Neural progenitor cell (in vitro differentiated cells): ENCODE results near the gene RAB11FIP3. TPM values are rescaled to one million over a fixed set of nuclear protein-coding genes. Genes with fewer than 3 reads are reported as not detected.
A peak's percentile ranks its signal among the peaks of the same experiment; 100 is the strongest.

Experiments used
- DNase-seq: peaks from one replicate; pipeline ENCODE4 v3.0.0-alpha.2; 2016; ENCODE audit warnings: low spot score
- H2AFZ ChIP-seq: fragments of 200-600 bp; sonication (generic); replicated peaks from 2 replicates; pipeline ENCODE4 v1.6.1; 2016; ENCODE audit warnings: antibody characterized with exemption
- H3F3A ChIP-seq: fragments of 200-600 bp; sonication (generic); 2 replicates; pipeline ENCODE4 v1.6.1; 2016; ENCODE audit warnings: antibody characterized with exemption, low read depth
- H3K27ac ChIP-seq: fragments of 200-600 bp; sonication (generic); 2 replicates; pipeline ENCODE4 v1.5.1; 2016; ENCODE audit warnings: mild to moderate bottlenecking
- H3K27me3 ChIP-seq: fragments of 200-600 bp; sonication (generic); 2 replicates; pipeline ENCODE4 v1.6.1; 2016; ENCODE audit warnings: mild to moderate bottlenecking, moderate library complexity
- H3K36me3 ChIP-seq: fragments of 200-600 bp; sonication (generic); 2 replicates; pipeline ENCODE4 v1.5.1; 2016
- H3K4me1 ChIP-seq: fragments of 200-600 bp; sonication (generic); 2 replicates; pipeline ENCODE4 v1.6.1; 2016; ENCODE audit warnings: mixed run types
- H3K4me2 ChIP-seq: fragments of 200-600 bp; sonication (generic); 2 replicates; pipeline ENCODE4 v1.6.1; 2016
- H3K4me3 ChIP-seq: fragments of 200-600 bp; sonication (generic); 2 replicates; pipeline ENCODE4 v1.5.1; 2016
- H3K79me2 ChIP-seq: fragments of 200-600 bp; sonication (generic); 2 replicates; pipeline ENCODE4 v1.6.1; 2016; ENCODE audit warnings: low read depth
- H3K9ac ChIP-seq: fragments of 200-600 bp; sonication (generic); 2 replicates; pipeline ENCODE4 v1.6.1; 2016
- H3K9me3 ChIP-seq: fragments of 200-600 bp; sonication (generic); 2 replicates; pipeline ENCODE4 v1.5.1; 2016; ENCODE audit warnings: low read depth
- H4K20me1 ChIP-seq: fragments of 200-600 bp; sonication (generic); 2 replicates; pipeline ENCODE4 v1.6.1; 2016; ENCODE audit warnings: low read depth
- H3K27ac Mint-ChIP-seq: 3 replicates; pipeline ENCODE4 v1.8.0; 2021; ENCODE audit warnings: mixed read lengths
- H3K27me3 Mint-ChIP-seq: 2 replicates; pipeline ENCODE4 v1.8.0; 2022; ENCODE audit warnings: low read depth, mild to moderate bottlenecking, inconsistent platforms, moderate library complexity, mixed read lengths; ENCODE audit not compliant: insufficient read depth
- H3K36me3 Mint-ChIP-seq: 3 replicates; pipeline ENCODE4 v1.8.0; 2021; ENCODE audit warnings: mixed read lengths
- H3K4me1 Mint-ChIP-seq: 3 replicates; pipeline ENCODE4 v1.8.0; 2021; ENCODE audit warnings: mixed read lengths
- H3K4me3 Mint-ChIP-seq: 3 replicates; pipeline ENCODE4 v1.8.0; 2021; ENCODE audit warnings: mild to moderate bottlenecking, moderate library complexity, mixed read lengths
- H3K9me3 Mint-ChIP-seq: 3 replicates; pipeline ENCODE4 v1.8.0; 2020; ENCODE audit warnings: mixed read lengths
- EZH2 ChIP-seq: fragments of 200-600 bp; sonication (generic); IDR thresholded peaks from 2 replicates; pipeline ENCODE4 v1.6.1; 2017; ENCODE audit warnings: antibody characterized with exemption, mild to moderate bottlenecking, moderate library complexity
- EZH2phosphoT487 ChIP-seq: fragments of 200-600 bp; sonication (generic); IDR thresholded peaks from 2 replicates; pipeline ENCODE4 v1.6.1; 2017; ENCODE audit warnings: antibody characterized with exemption
- total RNA-seq: library from RNA; depleted of rRNA; stranded (reverse); fragments of >200 nt; gene quantifications from 2 replicates; pipeline ENCODE4 v1.2.3, GENCODE V29; 2015; ENCODE audit warnings: low replicate concordance
- TF ChIP-seq, protein P1 (sequence below): fragments of 200-600 bp; sonication (generic); IDR thresholded peaks from 2 replicates; pipeline ENCODE4 v1.5.1; 2017; ENCODE audit warnings: antibody characterized with exemption, mild to moderate bottlenecking

RAB11FIP3 gene
- total RNA-seq, 1 donor from 2014 or later = 15.5 TPM

DNA sequence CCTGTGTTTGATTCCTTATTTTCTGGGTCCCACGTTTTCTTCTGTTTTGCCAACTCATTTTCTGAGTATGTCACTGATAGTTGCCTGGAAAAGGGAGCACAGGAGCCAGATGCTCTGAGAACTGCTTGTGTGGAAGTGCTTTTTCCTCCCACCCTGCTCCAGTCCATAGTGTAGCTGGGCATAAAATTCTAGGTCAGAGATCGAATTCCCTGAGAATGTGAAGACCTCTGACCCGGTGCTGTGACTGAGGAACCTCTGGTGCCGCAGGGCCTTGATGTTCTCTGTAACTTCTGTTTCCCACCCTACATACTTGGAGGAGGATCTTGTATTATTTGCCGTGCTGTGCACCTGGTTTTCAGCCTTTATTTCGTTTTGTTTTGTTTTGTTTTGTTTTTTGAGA is 82.5 kb downstream of the RAB11FIP3 start:
- H3K79me2 ChIP-seq = no peaks in the 10 kb centered on the region
- H3K4me3 Mint-ChIP-seq = no peak overlapping the region
- H3K4me1 ChIP-seq = no peaks in the 10 kb centered on the region
- no peak overlapping the region for H3K9ac ChIP-seq
- H3K27me3 ChIP-seq = no peaks in the 10 kb centered on the region
- H2AFZ ChIP-seq = no peak overlapping the region
- no peak for DNase-seq
- no peaks in the 10 kb centered on the region for H3K9me3 ChIP-seq
- peaks cover 3% of the 10 kb centered on the region for H3F3A ChIP-seq
- H3K4me2 ChIP-seq = no peak overlapping the region
- peak overlapping the region; percentile 39 for H3K27ac Mint-ChIP-seq
- no peaks in the 10 kb centered on the region for H4K20me1 ChIP-seq
- H3K4me1 Mint-ChIP-seq = no peaks in the 10 kb centered on the region
- TF ChIP-seq, protein P1, sequence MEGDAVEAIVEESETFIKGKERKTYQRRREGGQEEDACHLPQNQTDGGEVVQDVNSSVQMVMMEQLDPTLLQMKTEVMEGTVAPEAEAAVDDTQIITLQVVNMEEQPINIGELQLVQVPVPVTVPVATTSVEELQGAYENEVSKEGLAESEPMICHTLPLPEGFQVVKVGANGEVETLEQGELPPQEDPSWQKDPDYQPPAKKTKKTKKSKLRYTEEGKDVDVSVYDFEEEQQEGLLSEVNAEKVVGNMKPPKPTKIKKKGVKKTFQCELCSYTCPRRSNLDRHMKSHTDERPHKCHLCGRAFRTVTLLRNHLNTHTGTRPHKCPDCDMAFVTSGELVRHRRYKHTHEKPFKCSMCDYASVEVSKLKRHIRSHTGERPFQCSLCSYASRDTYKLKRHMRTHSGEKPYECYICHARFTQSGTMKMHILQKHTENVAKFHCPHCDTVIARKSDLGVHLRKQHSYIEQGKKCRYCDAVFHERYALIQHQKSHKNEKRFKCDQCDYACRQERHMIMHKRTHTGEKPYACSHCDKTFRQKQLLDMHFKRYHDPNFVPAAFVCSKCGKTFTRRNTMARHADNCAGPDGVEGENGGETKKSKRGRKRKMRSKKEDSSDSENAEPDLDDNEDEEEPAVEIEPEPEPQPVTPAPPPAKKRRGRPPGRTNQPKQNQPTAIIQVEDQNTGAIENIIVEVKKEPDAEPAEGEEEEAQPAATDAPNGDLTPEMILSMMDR = no peak
- no peak for TF ChIP-seq EZH2
- TF ChIP-seq EZH2phosphoT487 = no peak
- no peak overlapping the region for H3K4me3 ChIP-seq
- peaks cover 8% of the 10 kb centered on the region for H3K36me3 Mint-ChIP-seq
- no peaks in the 10 kb centered on the region for H3K27me3 Mint-ChIP-seq
- no peaks in the 10 kb centered on the region for H3K36me3 ChIP-seq
- no peak overlapping the region for H3K27ac ChIP-seq
- H3K9me3 Mint-ChIP-seq = no peaks in the 10 kb centered on the region

DNA sequence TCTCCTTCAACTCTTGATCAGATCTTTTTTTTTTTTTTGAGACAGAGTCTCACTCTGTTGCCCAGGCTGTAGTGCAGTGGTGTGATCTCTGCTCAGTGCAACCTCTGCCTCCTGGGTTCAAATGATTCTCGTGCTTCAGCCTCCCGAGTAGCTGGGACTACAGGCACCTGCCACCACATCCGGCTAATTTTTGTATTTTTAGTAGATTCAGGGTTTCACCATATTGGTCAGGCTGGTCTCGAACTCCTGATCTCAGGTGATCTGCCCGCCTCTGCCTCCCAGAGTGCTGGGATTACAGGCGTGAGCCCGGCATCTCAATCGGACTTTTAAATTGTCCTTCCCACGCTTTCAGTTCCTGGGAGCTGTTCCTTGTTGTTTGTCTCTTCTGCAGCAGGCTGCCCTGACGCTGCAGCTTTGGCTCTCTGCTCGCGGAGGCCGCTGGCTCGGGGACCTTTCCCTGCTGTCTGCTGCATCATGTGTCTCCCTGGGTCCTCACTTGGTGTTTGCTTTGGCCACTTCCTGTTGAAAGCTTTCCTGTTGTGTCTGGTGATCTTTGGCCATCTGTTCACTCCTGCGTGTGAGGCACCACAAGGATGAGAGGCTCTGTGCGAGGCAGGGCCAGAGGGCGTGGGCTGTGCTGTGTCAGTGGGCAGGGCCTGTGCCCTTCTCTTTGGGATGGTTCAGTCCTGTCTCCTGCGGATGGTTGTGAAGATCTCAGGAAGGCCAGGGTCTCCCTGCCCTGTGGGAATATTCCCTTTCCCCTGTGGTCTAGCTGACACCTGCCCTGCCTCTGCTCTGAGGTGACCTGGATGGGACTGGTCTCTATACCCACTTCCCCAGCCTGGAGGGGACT is 83.7 kb downstream of the RAB11FIP3 start:
- Histone ChIP-seq H3K27ac (no peak overlapping the region), H4K20me1 (no peaks in the 10 kb centered on the region), H3K4me2 (no peak overlapping the region), H3F3A (no peaks in the 10 kb centered on the region), H3K4me3 (no peak overlapping the region), H3K4me1 (no peaks in the 10 kb centered on the region), H3K9ac (no peak overlapping the region), H3K79me2 (no peaks in the 10 kb centered on the region), H2AFZ (no peak overlapping the region), H3K9me3 (no peaks in the 10 kb centered on the region), H3K27me3 (no peaks in the 10 kb centered on the region), H3K36me3 (no peaks in the 10 kb centered on the region)
- DNase-seq = no peak
- peaks cover 8% of the 10 kb centered on the region for H3K36me3 Mint-ChIP-seq
- TF ChIP-seq EZH2phosphoT487 (no peak), EZH2 (no peak)
- TF ChIP-seq, protein P1 = no peak
- peak overlapping the region; percentile 72 for H3K27ac Mint-ChIP-seq
- no peaks in the 10 kb centered on the region for H3K4me1 Mint-ChIP-seq
- no peaks in the 10 kb centered on the region for H3K9me3 Mint-ChIP-seq
- H3K4me3 Mint-ChIP-seq = no peak overlapping the region
- no peaks in the 10 kb centered on the region for H3K27me3 Mint-ChIP-seq

DNA sequence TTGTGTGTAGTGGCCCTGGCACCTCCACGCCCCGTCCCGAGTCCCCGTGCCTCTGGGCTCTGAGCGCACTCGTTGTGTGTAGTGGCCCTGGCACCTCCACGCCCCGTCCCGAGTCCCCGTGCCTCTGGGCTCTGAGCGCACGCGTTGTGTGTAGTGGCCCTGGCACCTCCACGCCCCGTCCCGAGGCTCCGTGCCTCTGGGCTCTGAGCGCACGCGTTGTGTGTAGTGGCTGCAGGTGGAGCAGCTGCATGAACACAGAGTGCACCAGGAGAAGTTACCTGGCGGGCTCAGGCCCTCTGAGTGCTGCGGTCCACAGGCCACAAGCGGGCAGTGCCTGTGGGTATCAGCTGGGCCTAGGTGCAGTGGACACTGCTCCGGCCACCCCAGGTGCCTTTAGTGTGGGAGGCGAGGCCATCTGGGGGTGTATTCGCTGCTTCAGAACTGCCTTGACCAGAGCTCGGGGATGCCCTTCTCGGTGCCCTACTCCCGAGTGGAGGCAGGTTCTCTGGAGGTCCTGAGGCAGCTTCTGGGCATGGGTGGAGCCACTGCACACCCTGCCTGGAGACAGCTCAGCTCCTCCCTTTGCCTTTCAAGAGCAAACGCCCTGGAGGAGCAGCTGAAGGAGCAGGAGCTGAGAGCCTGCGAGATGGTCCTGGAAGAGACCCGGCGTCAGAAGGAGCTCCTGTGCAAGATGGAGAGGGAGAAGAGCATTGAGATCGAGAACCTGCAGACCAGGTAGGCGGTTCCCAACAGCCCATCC is 84.8 kb downstream of the RAB11FIP3 start:
- no peaks in the 10 kb centered on the region for H3K4me1 ChIP-seq
- H3K27ac ChIP-seq = no peak overlapping the region
- no peaks in the 10 kb centered on the region for H3K9me3 Mint-ChIP-seq
- H2AFZ ChIP-seq = no peak overlapping the region
- H3K27ac Mint-ChIP-seq = no peak overlapping the region
- H3K36me3 Mint-ChIP-seq = peaks cover 7% of the 10 kb centered on the region
- H3K9me3 ChIP-seq = no peaks in the 10 kb centered on the region
- H3K4me3 ChIP-seq = no peak overlapping the region
- DNase-seq = no peak
- no peaks in the 10 kb centered on the region for H3K27me3 Mint-ChIP-seq
- H3K4me2 ChIP-seq = no peak overlapping the region
- no peak overlapping the region for H3K9ac ChIP-seq
- no peak overlapping the region for H3K4me3 Mint-ChIP-seq
- no peaks in the 10 kb centered on the region for H3K27me3 ChIP-seq
- no peaks in the 10 kb centered on the region for H3K79me2 ChIP-seq
- no peaks in the 10 kb centered on the region for H3F3A ChIP-seq
- no peak for TF ChIP-seq EZH2
- TF ChIP-seq, protein P1 = no peak
- no peak for TF ChIP-seq EZH2phosphoT487
- no peaks in the 10 kb centered on the region for H3K36me3 ChIP-seq
- no peaks in the 10 kb centered on the region for H3K4me1 Mint-ChIP-seq
- H4K20me1 ChIP-seq = no peaks in the 10 kb centered on the region
